ENCODE data around the gene LRRIQ4. TPM values are rescaled to one million over a fixed set of nuclear protein-coding genes. Genes with fewer than 3 reads are reported as not detected.

Gene LRRIQ4
- not detected for total RNA-seq
- long read RNA-seq: 0 reads

DNA sequence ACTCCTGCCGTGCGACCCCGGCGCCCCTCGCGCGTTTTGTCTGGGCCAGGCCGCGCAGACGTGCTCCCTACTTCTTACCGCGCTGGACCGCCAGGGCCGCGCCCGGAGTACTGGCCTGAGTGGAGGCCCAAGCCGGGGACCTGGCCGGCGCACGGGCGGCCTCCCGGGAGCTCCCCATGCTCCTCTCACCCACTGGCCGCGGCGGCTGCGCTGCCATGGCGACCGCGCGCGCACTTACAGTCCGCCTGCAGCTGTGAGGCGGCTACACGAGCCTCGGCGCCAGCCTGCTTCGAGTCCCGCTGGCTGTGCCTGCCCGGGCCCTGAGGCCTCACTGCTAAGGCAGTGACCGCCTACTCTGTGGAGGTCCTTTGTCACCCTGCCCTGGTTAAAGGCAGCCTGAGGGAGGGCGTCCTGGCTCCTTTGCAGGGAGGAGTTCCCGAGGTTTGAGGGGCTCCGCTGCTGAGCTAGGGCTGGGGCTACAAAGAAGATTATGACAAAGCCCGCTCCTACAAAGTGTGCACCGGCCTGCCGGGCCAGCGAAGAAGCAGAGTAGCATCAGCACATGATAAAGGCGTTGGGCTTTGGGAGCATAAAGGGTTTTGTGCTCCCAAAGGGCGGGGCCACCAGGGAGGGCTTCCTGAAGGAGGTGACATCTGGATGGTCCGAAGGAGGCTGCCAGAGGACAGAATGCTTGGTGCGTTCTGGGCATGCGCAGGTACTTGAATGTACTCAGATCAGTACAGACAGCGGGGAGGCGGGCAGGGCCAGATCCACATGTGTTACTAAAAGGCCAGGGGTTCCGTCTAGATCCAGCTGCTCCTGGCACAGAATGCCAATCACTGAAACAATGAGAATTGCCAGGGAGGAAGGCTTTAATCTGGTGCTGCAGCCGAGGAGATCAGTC is at the start of gene LRRIQ4, which contains the start of gene LRRC34:
TSS of gene LRRIQ4 (plus strand) at position 539 of the 904 bp plus-strand sequence. CDS start 9,052 bp downstream, outside the sequence.
TSS of gene LRRC34 (minus strand) at position 573 of the 904 bp plus-strand sequence. CDS start at position 217, 356 bp downstream.
- DNase-seq: peak; percentile 89
- intact Hi-C loops (cut with micrococcal nuclease): no loop called here
- ATAC-seq: peak; percentile 96

DNA sequence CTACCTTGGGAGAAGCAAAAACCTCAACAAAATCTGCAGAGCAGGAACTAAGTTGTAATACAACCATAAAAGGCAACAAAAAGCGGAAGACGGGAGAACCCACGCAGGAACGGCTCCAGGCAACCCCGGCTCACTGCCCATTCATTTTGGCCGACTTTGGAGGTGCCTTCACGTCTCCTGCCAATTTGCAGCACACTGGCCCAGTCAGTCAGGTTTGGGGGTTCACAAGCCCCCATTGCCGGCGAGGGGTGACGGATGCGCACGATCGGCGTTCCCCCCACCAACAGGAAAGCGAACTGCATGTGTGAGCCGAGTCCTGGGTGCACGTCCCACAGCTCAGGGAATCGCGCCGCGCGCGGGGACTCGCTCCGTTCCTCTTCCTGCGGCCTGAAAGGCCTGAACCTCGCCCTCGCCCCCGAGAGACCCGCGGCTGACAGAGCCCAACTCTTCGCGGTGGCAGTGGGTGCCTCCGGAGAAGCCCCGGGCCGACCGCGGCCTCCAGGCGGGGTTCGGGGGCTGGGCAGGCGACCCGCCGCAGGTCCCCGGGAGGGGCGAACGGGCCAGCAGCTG is 48.3 kb upstream of the LRRIQ4 start:
- DNase-seq: peak; percentile 76
- intact Hi-C loops (cut with micrococcal nuclease): no loop called here
- peak; percentile 70 for ATAC-seq

DNA sequence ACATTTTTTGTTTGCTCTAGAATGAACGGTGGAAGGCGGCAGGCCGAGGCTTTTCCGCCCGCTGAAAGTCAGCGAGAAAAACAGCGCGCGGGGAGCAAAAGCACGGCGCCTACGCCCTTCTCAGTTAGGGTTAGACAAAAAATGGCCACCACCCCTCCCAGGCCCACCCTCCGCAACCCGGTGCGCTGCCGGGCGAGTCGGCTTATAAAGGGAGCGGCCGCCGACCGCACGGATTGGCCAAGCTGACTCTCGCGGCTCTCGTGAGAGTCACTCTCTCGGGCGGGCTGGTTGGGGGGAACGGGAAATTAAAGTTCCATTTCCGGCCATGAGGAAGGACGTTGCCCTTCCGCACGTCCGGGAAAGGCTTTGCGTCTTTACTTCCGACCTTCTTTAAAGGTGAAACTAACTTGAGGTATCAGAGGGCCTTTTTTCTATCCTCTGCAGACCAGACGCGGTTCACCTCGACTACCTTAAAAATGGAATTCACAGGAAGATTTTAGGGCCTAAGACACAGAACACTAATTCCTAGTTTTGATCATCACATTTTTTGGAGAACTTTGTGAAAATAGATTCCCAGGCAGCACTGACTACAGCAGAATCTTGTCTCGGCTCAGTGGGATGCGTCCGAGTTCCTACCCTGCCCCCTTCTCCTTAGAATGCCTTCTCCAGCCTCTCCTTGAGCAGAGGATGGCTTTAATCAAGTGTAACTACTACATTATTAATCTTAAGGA is 47.6 kb upstream of the LRRIQ4 start, which contains the start of gene TERC:
TSS of gene TERC (minus strand) at position 179 of the 731 bp plus-strand sequence.
- intact Hi-C loops (cut with micrococcal nuclease): no loop called here
- ATAC-seq (peak; percentile 96), DNase-seq (peak; percentile 94)

DNA sequence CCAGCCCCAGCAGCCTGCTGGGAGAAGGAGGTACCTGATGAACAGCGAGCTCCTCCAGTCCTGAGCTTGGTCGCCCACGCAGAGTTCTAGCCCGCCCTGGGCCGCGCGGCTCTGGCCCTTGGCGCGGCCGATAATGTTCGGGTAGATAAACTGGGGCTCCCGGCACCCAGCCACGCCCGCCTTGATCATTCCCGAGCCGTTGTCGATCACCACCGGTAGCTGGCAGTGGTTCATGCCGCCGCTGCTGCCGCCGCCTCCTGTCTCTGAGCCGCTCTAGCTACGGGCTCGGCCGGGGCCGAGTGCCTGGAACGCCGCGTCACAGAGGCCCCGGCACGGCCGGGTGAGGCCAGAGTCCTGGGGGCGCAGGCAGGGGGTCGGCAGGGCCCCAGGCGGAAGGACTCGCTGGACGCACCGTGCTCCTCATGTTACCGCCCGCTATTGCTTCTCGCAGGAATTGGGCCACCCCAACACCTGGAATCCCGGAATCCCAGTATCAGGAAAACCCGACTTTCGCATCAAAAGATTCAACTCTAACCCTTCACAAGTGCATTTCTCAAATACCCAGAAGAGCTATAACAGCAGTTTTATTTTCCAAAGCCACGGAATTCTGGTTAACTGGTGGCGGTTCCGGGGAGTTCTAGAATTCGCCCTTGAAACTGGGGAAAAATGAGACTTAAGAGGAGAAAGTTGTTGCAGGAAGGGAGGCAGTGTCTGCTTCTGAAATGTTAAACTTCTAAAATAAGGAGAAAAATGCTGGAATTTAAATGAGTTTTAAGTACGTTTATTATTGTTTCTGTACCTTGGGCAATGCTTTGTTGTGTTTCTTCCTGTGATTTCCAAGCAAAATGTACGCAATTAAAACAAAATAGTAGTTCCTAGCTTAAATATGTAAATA is 43.1 kb upstream of the LRRIQ4 start, which contains the start of gene ACTRT3:
TSS of gene ACTRT3 (minus strand) at position 275 of the 895 bp plus-strand sequence. CDS start at position 234, 41 bp downstream.
- intact Hi-C loops (cut with micrococcal nuclease): no loop called here
- peak; percentile 6 for ATAC-seq
- peak; percentile 84 for DNase-seq

DNA sequence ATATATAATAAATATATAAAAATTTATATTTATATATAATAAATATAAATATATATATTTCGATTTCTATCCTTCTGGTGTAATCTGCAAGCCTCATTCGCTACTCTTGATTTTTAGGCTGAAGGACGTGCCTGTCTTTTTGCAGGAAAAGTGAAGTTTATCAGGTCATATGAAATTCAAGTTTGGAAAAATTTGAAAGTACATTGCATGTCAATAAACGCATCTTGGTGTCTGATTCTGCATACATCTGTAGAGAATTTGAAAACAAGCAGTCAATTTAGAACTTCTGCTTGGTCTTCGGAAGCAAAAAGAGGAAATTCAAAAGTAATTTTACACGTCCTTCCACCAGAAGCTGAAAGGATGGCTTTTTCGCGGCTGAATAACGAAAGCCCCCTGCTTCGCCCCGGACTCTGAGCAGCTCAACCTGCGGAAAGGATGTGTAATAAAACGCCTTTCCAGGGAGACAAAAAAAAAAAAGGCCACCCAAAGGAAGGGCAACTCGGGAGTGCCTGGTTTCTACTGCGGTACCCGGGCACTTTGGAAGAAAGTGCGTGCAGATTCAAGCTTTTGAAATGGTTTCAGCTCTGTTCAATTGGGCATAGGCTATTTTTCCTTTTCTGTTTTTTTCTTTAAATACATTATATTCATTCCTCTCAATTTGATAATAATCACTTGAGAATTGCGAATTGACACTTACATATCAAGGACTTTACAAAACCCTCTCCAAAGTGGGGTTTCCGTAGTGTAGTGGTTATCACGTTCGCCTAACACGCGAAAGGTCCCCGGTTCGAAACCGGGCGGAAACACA is 41.0 kb upstream of the LRRIQ4 start:
- ATAC-seq (peak; percentile 40), DNase-seq (peak; percentile 59)
- intact Hi-C loops (cut with micrococcal nuclease): no loop called here

DNA sequence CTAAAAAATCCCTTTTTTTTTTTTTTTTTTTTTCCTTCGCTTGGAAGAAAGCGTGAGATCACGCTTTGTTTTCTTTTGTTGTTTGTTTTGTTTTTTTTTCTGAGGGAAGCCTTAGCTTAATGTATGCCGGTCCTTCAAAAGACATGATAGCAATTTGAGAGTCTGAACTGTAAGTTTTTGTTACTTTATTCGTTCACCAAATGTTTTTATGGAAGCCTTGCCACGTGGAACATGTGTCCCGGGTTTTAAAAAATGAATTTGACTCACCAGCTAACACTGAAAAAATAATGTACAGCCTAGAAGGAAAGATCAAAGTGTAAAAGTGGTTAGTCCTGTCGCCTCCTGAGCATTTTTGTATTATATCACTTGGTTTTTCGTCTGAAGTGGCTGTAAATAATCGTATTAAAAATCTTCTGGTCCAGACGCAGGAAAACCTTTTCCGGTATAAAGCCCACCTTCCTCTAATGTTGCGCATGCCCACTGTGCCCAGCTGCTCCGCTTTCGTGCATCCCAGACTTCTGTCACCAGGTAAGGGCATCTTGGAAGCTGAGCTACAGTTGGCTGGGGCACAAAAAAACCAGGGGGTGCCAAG is 40.3 kb upstream of the LRRIQ4 start:
- ATAC-seq (peak; percentile 79), DNase-seq (peak; percentile 78)
- intact Hi-C loops (cut with micrococcal nuclease): no loop called here

DNA sequence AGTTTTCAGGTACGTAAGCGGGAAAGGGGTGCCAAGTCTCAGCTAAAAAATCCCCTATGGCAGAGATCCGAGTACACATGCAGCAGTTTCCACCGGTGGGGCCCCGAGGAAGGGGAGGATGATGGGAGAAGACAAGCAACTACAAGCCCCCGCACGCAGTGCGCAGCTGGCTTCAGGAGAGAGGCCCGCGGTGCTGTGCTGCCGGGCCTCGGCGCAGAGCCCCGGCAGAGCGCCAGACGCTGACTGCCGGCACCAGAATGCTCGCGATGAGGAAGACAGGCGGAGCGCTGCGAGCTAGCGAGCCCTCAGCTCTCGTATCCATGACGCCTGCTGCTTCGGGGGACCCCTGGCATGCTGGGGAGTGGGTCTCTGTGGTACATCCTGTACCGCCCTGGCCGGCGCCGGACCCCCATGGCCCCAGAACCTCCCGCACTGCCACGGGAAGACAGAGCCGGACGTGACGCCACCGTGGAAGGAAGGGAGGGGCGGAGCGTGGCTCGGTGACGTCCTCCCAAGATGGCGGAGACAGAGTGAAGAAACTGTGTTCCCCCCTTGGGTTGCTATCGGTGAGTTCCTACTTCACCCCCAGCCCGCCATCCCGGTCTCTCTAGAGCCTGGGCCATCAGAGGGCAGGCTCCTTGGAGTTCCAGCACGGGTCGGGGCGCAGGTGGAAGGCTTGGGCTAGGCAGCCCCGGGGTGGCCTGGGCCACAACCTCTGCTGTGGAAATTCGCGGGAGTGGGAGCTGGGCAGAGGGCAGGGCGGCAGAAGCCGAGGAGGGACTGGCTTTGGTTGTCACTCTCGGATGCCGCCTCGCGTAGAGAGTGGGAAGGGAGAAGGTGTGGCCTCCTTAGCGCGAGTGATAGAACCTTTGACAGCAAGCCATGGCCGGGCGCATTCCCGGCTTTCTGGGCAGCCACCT is 39.5 kb upstream of the LRRIQ4 start, which contains the start of gene MYNN:
TSS of gene MYNN (plus strand) at position 500 of the 920 bp plus-strand sequence. CDS start 900 bp downstream, outside the sequence.
- peak; percentile 94 for ATAC-seq
- intact Hi-C loops (cut with micrococcal nuclease): no loop called here
- peak; percentile 94 for DNase-seq

DNA sequence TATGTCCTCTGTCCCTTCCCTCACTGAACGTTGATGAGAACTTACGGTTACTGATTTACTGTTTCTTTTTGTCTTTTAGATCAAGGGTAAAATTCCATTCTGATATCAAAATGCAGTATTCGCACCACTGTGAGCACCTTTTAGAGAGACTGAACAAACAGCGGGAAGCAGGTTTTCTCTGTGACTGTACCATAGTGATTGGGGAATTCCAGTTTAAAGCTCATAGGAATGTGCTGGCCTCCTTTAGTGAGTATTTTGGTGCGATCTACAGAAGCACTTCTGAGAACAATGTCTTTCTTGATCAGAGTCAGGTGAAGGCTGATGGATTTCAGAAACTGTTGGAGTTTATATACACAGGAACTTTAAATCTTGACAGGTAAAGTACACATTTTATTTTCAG is 38.5 kb upstream of the LRRIQ4 start:
- ATAC-seq: no peak
- intact Hi-C loops (cut with micrococcal nuclease): no loop called here
- no peak for DNase-seq

DNA sequence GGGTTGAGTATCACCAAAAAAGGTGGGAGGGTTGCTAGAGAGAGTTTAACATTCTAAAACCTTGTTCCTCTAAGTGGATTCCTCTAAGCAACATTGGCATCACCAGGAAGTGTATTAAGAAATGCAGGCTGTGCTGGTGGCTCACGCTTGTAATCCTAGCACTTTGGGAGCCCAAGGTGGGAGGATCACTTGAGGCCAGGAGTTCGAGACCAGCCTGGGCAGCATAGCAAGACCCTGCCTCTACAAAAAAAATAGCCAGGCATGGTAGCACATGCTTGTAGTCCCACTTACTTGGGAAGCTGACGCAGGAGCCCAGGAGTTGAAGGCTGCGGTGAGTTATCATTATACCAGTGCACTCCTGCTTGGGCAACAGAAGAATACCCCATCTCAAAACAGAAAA is 34.8 kb upstream of the LRRIQ4 start:
- intact Hi-C loops (cut with micrococcal nuclease): no loop called here
- ATAC-seq (no peak), DNase-seq (no peak)

DNA sequence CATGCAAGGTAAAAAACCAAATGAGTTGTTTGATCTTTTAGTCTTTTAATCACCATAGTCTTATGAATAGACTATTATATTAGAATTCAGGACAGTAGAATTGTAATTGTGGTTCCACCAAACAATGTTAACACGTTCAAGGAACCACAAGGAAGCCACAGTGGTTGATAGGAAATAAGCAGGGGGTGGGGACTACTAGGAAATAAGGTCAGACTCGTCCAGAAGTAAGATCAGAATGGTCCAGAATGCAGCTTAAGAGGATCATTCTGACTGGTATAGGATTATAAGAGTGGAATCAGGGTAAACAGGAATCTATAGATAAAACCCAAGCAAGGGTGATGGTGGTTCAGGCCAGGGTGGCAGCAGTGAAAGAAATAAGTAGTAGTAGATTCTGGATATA is 31.9 kb upstream of the LRRIQ4 start:
- no peak for DNase-seq
- no peak for ATAC-seq
- intact Hi-C loops (cut with micrococcal nuclease): no loop called here

DNA sequence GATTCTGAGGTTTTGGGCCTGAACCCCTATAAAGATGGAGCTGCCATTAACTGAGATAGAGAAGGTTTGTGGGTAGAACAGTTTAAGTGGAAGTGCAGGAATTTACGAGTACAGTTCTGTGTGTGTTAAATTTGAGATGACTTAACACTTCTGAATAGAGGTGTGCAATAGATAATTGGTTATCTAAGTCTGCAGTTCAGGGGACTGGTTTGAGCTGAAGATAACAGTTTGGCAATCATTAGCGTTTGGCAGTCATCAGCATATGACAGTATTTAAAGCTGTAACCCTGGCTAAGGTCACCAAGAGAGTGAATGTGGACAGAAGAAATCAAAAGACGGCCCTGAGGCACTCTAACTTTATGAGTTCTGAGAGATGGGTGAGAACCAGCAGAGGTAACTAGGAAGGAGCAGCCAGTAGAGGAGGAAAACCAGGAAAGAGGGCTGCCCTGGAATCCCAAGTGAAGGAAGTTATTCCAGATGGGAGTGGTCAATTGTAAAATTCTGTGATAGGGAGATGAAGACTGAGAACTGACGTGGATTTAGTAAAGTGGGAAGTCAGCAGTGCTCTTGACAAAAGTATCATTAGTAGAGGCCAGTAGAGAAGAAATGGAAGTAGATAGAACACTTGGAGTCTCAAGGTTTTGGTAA is 31.3 kb upstream of the LRRIQ4 start:
- intact Hi-C loops (cut with micrococcal nuclease): no loop called here
- ATAC-seq (peak; percentile 51), DNase-seq (no peak)

DNA sequence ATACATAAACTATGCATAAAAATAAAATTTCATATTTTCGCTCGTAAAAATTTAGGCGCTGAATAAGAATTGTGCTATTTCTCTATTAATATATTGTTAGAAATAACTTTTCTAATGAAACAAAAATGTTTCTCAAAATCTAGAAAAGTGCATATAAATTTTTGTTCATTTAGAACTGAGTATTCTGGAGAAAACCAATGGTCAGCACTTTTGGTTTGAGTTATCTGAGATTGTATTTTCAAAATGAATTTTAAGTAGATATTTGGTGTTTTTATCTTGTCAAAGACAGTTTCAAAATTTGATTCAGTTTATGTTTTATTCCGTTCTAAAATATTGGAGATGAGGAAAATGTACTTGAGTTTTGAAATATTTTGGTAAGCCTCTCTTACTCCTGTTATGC is 25.6 kb upstream of the LRRIQ4 start:
- ATAC-seq (no peak), DNase-seq (no peak)
- intact Hi-C loops (cut with micrococcal nuclease): no loop called here

DNA sequence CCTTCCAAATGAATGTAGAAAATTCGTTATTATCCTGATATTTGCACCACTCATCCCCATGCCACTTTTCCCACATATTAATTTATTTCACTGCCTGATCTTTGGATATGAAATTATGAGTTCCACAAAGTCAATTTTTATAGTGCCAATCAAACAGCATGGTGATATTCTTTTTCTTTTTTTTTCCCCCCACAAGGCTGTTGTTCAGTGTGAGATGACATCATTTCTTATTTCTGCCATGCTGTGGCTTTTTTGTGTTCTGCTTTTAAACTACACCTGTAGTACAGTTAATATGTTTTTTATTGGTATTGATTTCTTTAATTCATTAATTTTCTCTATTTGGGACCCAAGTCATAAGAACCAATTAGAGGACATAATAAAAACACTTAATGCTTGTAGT is 24.9 kb upstream of the LRRIQ4 start:
- intact Hi-C loops (cut with micrococcal nuclease): no loop called here
- DNase-seq: no peak
- no peak for ATAC-seq

DNA sequence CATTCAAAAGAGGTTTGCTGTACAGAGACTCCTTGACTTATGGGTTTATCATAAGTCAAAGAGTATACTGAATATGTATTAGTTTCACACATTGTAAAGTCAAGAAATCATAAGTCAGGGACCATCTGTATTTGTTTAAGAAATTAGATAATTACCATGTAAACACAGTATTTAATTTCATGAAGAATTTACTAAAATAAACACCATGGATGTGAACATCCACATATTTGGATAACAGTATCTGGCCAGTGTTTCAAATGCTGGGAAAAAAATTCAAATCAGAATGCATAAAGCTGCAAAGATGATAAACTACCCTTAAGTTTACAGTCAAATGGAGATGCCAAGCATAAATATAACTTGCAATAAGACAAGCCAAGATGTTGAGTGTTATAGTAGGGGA is 22.5 kb upstream of the LRRIQ4 start:
- no peak for ATAC-seq
- intact Hi-C loops (cut with micrococcal nuclease): no loop called here
- no peak for DNase-seq

DNA sequence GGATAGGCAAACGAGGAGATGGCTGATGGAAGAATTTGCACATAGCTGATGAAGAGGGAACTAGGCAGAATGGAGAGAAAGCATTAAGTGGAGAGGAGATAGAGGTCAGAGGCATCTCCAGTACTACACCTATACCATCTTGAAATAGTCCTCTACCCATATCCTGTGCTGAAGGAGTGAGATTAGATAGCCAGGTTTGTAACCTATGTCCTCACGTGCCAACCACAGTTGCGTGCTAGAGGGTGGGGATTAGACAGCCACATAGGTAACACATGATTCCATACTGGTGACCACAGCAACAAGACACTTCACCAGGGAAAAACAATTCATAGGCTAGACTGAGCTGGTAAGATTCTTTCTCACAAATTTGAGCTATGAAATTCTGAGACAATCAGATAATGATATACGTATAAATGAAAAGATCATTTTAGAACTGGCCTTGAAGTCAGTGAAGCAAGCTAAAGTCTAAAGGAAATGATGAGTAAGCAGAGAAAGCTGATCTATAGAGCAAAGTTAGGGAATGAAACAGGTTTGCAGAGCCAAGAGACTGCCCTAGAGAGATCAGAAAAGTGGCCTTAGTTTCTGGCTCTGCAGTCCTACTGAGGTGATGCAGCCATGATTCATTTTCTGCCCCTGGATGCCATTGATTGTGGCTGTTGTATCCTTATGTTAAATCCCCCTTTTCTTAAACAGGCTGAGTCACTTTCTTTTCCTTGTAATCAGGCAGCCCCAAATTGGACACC is 21.8 kb upstream of the LRRIQ4 start:
- DNase-seq (no peak), ATAC-seq (no peak)
- intact Hi-C loops (cut with micrococcal nuclease): no loop called here

Data from left ventricle myocardium superior (tissue), 1 donor.